PFSK-1 (cell line): ENCODE data around the gene TLN1.

Experiments used
- FOXP2 ChIP-seq: optimal IDR thresholded peaks from 2 replicates; pipeline ENCODE3; 2011; ENCODE audit warnings: borderline replicate concordance, control low read depth, inconsistent platforms; ENCODE audit not compliant: insufficient read depth; ENCODE audit errors: extremely low read length, extremely low read depth
- POLR2AphosphoS5 ChIP-seq: IDR thresholded peaks from 2 replicates; pipeline ENCODE4 v1.6.1; 2012; ENCODE audit warnings: low read depth, mild to moderate bottlenecking, control low read depth, low read length, moderate library complexity
- SIN3A ChIP-seq: IDR thresholded peaks from 2 replicates; pipeline ENCODE4 v1.6.1; 2012; ENCODE audit warnings: mild to moderate bottlenecking, low read length, moderate library complexity, borderline replicate concordance; ENCODE audit not compliant: insufficient read depth
- TAF1 ChIP-seq: IDR thresholded peaks from 2 replicates; pipeline ENCODE4 v1.6.1; 2012; ENCODE audit warnings: low read length, control low read depth, borderline replicate concordance; ENCODE audit not compliant: insufficient read depth
- TF ChIP-seq, protein P1 (sequence below), 2 experiments: IDR thresholded peaks; 2 replicates each; pipeline versions ENCODE4 v1.6.1 to v1.8.0; 2011 to 2012; ENCODE audit warnings: low read depth in 2 of 2, low read length in 2 of 2, control low read depth in 1 of 2, inconsistent platforms in 1 of 2, mild to moderate bottlenecking in 1 of 2, moderate library complexity in 1 of 2; ENCODE audit not compliant: insufficient read depth in 1 of 2

DNA sequence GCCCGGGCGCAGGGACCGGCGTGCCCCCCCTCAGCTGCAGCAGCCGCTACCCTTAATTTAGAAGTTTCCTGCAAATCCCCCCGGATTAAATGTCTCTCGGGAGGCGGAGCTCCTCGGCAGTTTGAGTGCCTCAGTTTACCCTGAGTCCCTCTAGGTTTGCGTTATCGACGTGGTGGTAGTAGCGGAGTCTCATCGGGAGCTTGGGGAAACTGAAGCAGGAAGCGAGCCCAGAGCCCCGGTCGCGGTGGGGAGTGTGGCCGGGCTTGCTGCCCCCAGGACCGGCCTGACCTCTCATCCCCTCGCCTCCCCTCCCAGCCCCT, 41.7 kb downstream of the TLN1 start:
- TF ChIP-seq, protein P1, sequence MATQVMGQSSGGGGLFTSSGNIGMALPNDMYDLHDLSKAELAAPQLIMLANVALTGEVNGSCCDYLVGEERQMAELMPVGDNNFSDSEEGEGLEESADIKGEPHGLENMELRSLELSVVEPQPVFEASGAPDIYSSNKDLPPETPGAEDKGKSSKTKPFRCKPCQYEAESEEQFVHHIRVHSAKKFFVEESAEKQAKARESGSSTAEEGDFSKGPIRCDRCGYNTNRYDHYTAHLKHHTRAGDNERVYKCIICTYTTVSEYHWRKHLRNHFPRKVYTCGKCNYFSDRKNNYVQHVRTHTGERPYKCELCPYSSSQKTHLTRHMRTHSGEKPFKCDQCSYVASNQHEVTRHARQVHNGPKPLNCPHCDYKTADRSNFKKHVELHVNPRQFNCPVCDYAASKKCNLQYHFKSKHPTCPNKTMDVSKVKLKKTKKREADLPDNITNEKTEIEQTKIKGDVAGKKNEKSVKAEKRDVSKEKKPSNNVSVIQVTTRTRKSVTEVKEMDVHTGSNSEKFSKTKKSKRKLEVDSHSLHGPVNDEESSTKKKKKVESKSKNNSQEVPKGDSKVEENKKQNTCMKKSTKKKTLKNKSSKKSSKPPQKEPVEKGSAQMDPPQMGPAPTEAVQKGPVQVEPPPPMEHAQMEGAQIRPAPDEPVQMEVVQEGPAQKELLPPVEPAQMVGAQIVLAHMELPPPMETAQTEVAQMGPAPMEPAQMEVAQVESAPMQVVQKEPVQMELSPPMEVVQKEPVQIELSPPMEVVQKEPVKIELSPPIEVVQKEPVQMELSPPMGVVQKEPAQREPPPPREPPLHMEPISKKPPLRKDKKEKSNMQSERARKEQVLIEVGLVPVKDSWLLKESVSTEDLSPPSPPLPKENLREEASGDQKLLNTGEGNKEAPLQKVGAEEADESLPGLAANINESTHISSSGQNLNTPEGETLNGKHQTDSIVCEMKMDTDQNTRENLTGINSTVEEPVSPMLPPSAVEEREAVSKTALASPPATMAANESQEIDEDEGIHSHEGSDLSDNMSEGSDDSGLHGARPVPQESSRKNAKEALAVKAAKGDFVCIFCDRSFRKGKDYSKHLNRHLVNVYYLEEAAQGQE (IDR thresholded peaks at IDR 0.05; ENCODE audit: insufficient read depth in 1 of 2, low read depth in 2 of 2, low read length in 2 of 2): no peak
- no peak for TF ChIP-seq SIN3A
- TF ChIP-seq POLR2AphosphoS5: no peak
- TF ChIP-seq TAF1: no peak
- no peak for TF ChIP-seq FOXP2
